Smooth muscle cell of the brain vasculature (primary cell): ENCODE measurements around the gene CSRP1.
"Not testable (repeated sequence)": the region's sequence is repeated elsewhere in the genome, so short reads cannot be mapped to it uniquely, and the experiment has no call there.

ENCODE experiments used
- DNase-seq: peaks from one replicate; pipeline ENCODE4 v3.0.0-alpha.2; 2012; ENCODE audit warnings: low read depth, low spot score

CSRP1 gene

DNA sequence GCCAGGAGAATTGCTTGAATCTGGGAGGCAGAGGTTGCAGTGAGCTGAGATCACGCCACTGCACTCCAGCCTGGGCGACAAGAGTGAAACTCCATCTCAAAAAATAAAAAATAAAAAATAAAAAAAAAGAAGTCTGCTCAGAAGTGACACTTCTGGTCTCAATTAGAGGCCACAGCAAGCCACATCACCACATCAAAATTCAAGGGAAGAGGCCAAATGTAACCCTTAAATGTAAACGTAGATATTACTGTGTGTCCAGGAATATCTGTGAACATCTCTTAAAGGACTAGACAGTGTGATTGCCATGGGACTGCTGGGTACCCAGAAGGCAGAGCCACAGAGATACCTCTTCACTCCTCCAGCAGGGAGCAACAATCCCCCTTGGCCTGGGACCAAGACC is 28.3 kb downstream of the CSRP1 start:
- not testable (repeated sequence) for DNase-seq

GRCh38 chr1:201476670-201477344 is 30.1 kb downstream of the CSRP1 start:
- DNase-seq = no peak

DNA sequence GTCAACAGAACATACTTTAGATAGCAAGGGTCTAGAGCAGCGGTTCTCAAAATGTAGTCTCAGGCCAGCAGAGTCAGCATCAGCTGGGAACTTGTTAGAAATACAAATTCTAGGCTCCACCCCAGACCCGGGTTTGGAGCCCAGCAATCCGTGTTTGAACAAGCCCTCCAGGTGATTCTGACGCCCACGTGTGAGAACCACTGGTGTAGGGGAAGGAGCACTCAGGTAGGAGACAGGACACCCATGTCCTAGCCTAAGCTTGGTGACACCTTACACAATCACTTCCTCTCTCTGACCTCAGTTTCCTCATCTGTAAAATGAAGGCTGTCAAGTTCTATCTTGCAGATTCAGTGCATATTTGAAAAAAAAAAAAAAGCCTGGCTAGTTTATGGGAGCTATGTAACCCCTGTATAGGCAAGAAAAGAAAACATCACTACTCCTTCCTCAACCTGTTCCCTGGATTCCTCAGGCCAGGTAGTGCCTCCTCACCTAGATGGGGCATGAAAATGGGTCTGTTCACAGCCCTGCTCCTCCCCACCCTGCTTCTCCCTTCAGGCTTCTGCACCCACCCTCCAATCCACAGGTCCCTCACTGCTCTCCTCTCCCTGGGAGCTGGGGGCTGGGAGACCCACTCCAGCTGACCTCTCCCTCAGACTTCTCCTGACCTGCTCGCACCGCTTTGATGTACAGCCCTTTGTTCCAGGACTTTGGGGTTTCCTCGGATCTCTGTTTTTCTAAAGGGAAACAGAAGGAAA is 30.8 kb downstream of the CSRP1 start:
- DNase-seq = no peak

- no peak for DNase-seq
Measured at GRCh38 chr1:201475130-201475529, 31.8 kb downstream of the CSRP1 start.

DNA sequence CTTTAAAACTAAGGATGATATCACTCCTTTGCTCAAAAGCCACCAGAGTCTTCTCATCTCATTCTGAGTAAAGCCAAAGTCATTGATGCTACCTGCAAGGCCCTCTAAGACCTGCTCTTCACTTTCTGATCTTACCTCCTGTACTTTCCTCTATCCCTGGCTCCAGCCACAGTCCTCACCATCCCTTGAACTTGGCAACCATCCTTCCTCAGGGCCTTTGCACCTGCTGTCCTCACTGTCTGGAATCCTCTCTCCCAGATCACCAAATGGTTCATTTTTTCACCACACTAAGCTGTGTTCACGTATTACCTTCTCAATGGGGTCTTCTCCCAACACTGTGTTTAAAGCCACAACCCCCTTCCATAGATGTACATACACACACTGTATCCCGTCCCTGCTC is 33.6 kb downstream of the CSRP1 start:
- DNase-seq = no peak

GRCh38 chr1:201472321-201472720 is 34.6 kb downstream of the CSRP1 start:
- DNase-seq = not testable (repeated sequence)

DNA sequence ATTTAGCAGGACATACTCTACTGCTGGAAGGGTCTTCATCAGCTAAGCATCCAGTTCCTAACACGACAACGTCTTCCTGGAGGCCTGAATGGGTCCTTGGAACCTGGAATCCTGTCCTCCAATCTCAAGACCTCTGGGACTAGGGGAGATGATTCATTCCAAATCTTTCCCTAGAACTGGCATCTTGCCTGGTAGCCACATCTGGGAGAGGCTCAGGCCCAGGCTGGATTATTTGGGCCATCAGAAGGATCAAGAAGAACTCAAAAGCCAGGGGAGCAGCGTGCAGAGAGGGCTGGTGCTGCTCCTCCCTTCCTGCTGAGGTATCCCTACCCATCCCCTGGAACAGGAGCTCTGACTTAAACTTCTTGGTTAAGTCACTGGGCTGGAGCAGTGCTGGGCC is 35.2 kb downstream of the CSRP1 start:
- DNase-seq = no peak

DNA sequence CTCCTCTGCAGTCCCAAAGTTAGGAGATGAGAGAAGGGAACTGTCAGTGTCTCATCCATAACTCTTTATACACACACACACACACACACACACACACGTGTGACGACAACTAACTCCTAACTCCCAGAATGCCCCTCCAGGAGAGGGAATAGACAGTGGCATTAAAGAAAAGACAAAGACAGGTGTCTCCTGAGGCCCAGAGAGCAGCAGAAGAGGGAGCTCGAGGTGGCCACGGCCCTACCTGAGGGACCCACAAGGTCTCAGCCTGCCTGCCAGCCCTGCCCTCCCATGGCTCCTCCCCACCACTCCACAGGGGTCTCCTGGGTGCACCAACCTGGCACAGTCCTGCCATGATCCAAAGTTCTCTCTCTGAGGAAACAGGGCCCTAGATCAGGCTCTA is 36.3 kb downstream of the CSRP1 start:
- no peak for DNase-seq

GRCh38 chr1:201469645-201470074 is 37.3 kb downstream of the CSRP1 start:
- DNase-seq = no peak

- DNase-seq = no peak
Measured at GRCh38 chr1:201468844-201469644, 37.9 kb downstream of the CSRP1 start, which contains the start of gene PHLDA3. Gene PHLDA3 (minus strand): TSS chr1:201469188. CDS start chr1:201468786, 402 bp downstream.

- no peak for DNase-seq
Measured at GRCh38 chr1:201468501-201468843, 38.5 kb downstream of the CSRP1 start.

DNA sequence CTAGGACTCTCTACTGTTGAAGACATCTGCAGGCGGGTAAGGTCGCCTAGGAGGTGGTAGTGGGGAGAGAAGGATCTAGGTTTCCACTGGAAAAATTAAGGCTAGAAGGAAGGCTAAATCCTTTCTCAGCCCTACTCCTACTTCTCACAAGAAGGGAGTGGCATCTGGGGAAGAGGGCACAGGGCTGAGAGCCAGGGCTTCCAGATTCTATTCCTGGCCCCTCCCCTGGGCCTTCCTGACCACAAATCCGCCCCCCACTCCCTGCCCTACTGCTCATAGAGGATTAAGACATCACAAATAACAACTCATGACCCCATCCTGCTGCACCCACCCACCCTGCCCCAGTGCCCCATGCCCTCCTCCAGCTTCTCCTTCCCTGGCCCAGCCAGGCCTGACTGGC is 40.4 kb downstream of the CSRP1 start:
- DNase-seq = no peak

DNA sequence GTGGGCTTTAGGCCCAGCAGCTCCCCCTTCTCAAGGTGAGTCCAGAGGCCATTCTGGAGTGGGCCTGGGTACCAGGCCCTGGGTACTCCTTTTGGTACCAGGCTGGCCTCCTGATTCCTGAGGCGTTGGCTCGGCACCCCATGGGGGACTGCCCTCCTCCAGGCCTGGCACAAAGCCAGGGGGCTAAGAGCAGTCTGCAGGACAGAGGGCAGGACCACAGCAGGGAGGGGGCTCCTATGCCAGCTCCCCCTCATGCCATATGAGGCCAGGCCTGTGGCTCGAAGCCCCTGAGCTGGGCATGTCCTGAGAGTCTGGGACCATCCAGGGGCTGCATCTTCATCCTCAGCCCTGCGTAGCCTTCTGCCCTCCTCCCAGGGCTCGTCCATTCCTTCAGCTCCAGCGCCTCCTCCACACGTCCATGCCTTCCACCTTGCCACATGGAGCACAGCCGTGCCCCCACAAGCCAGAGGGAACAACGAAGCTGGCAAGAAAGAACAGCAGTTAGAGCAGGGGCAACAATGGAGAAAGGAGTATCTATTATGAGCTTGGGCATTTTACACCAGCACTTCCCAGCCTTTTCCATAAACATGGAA is 41.1 kb downstream of the CSRP1 start:
- DNase-seq = no peak

DNA sequence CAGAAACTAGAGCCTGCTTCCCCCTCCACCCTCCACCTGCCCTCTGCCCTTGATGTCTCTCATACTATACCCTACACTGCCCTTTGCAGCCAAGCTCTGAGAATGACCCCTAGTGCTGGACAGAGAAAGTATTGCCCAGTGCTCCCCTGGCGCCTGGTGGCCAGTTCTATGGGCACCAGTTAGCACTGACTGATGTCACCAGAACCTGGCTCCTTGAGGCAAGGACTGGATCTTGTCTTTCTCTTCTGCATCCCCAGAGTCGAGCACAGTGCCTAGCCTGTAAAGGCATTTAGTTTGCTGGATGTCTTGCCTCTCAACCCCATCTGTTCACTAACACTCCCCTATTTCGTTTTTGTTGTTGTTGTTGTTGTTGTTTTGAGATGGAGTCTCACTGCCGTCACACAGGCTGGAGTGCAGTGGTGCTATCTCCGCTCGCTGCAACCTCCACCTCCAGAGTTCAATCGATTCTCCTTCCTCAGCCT is 43.8 kb downstream of the CSRP1 start:
- no peak for DNase-seq

DNA sequence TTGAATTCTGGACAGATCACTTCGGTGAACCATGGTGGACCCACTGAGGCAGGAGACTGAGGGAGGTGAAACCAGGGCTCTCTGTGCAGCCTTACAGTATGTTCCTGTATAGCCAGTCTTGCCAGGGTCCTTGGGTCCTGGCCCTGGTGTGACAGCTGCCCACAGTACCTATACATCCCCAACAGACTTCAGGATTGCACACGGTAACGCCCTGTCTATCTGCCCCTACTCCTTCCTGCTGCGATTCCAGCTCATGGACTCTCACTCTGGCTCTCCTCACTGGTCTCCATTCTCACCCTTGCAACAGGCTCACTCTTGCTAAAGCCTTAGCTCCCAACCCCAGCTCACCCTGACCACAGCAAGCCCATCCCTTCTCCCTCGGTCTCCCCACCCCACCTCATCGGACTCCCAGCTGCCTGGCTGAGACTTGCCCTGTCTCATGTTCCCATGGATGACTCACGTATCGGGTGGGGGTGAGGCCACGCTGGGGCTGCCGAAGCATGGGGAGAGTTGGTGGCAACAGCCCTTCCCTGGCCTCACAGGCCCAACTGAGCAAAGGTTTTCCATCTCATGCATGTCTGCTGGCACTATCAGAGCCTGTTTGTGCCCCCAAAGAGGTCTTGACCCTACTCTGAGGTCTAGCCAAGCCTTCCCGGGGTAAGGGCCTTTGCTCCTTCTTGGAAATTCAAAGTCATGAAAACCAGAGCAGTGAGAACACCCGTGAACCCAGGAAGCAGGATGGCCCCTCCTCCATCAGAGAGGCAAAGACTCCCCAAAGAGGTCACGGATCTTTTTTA is 45.1 kb downstream of the CSRP1 start:
- DNase-seq = peak; percentile 93

GRCh38 chr1:201460814-201461644 is 45.9 kb downstream of the CSRP1 start:
- no peak for DNase-seq

DNA sequence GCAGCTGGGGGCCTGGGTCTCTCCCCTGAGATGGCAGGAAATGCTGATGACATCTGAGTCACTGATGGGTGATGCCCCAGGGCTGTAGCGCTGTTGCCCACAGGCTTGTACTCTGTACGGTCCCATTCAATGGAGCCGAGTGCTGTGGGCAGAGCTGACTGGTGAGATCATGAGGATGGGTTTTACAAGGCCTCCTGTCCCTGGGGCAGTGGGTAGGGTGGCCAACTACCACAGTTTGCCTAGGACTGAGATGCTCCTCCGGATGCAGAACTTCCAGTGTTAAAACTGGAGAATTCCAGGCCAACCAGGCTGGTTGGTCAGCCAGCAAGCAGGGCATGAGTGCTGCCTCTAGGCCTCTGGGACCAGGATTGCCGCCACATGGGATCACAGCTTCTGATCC is 47.1 kb downstream of the CSRP1 start:
- no peak for DNase-seq

DNA sequence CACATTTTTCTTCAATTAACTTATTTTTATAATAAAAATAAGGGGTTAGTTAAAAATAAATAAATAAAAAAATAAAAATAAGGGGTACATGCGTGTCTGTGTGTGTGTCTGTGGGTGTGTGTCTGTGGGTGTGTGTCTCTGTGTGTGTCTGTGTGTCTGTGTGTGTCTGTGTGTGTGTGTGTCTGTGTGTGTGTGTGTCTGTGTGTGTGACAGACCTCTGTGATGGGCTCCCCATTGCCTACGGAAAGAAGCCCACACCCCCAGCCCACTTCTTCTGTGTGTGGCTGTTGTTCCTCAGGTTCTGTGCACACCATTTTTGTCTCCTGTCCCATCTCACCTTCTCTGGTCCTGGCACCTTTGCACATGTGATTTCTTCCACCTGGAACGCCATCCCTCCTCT is 47.9 kb downstream of the CSRP1 start:
- DNase-seq = no peak

- no peak for DNase-seq
Measured at GRCh38 chr1:201457508-201457960, 49.4 kb downstream of the CSRP1 start.
